ENCODE measurements around the gene KCNMB2. TPM values are rescaled to one million over a fixed set of nuclear protein-coding genes. Genes with fewer than 3 reads are reported as not detected.

KCNMB2 gene
- total and polyA plus RNA-seq, 2 experiments from 2014 or later, result not detected

DNA sequence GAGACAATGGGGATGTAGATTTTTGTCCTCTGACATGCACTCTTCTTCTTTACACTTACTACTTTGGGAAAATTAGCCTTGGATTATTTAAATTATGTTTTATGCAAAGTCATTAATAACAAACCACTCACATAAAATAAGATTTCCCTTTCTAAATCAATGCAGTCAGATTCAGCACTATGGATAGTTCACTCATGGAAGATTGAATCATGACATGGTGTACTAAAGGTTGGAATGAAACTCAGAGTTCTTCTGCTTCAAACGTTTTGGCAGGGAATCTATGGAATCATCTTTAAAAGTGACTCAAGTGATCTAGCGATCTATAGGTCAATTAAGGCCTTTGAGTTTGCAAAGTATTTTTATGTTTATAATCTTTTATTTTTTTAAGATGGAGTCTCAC lies 154.3 kb downstream of the KCNMB2 start:
- TF ChIP-seq EZH2 (IDR thresholded peaks at IDR 0.05; ENCODE audit: insufficient read depth, poor library complexity, severe bottlenecking) (no peak), EZH2phosphoT487 (IDR thresholded peaks at IDR 0.05; ENCODE audit: insufficient read depth, low read depth) (no peak)
- no peak overlapping the region for H3K4me2 ChIP-seq (ENCODE audit: unreplicated experiment)
- no peak overlapping the region for H3K27ac ChIP-seq
- H2AFZ ChIP-seq, result no peak overlapping the region
- H3K79me2 ChIP-seq (ENCODE audit: insufficient read depth), result no peaks in the 10 kb centered on the region
- H3K27me3 ChIP-seq (replicated peaks; ENCODE audit: insufficient read depth), result no peaks in the 10 kb centered on the region
- H3K9me3 ChIP-seq (ENCODE audit: low read depth), result no peaks in the 10 kb centered on the region
- no peaks in the 10 kb centered on the region for H3K9me2 ChIP-seq (ENCODE audit: insufficient read depth)
- no peaks in the 10 kb centered on the region for H3K36me3 ChIP-seq (ENCODE audit: low read depth)
- peak; percentile 8 for DNase-seq
- in situ Hi-C loops (cut with MboI), result no loop called here
- H4K20me1 ChIP-seq (ENCODE audit: insufficient read depth), result no peaks in the 10 kb centered on the region
- WGBS, 2 experiments (ENCODE audit: low coverage in 1 of 2, low lambda C conversion rate in 2 of 2, missing lambda C conversion rate in 2 of 2), result 14 to 26% methylated on average over 2 of the region's 2 CpGs
- no peak overlapping the region for H3K4me3 ChIP-seq
- H3K9ac ChIP-seq, result no peak overlapping the region
- H3K4me1 ChIP-seq (ENCODE audit: insufficient read depth), result no peaks in the 10 kb centered on the region
- H3F3A ChIP-seq (ENCODE audit: insufficient read depth), result no peaks in the 10 kb centered on the region

GRCh38 chr3:178699364-178699763 lies 163.1 kb downstream of the KCNMB2 start:
- in situ Hi-C loops (cut with MboI), result no loop called here
- WGBS, 2 experiments (ENCODE audit: low coverage in 1 of 2, low lambda C conversion rate in 2 of 2, missing lambda C conversion rate in 2 of 2), result 33 to 36% methylated on average over 4 of the region's 4 CpGs

DNA sequence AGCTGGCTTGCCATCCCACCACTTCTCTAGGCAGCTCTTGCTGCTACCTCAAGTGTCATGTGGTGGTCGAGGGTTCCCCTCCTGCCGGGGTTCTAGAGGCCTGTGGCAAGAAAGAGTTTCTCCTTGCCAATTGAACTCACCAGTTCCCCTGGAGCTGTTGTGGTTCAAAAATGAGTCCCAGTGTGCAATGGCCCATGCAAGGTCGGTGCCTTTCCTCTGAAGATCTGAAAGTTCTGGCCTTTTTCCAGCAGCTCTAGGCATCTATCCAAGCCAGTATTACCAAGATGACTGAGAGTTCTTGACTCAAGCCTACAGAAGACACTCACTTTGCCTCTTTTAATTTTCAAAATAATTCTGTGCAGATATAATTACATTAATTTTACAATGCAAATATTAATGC lies 163.6 kb downstream of the KCNMB2 start:
- Histone ChIP-seq H4K20me1 (ENCODE audit: insufficient read depth) (no peaks in the 10 kb centered on the region), H3F3A (ENCODE audit: insufficient read depth) (no peaks in the 10 kb centered on the region), H3K4me3 (no peak overlapping the region), H3K4me2 (ENCODE audit: unreplicated experiment) (no peak overlapping the region), H2AFZ (no peak overlapping the region), H3K9me2 (ENCODE audit: insufficient read depth) (no peaks in the 10 kb centered on the region), H3K36me3 (ENCODE audit: low read depth) (no peaks in the 10 kb centered on the region), H3K27me3 (replicated peaks; ENCODE audit: insufficient read depth) (no peaks in the 10 kb centered on the region), H3K27ac (no peak overlapping the region), H3K79me2 (ENCODE audit: insufficient read depth) (no peaks in the 10 kb centered on the region), H3K9me3 (ENCODE audit: low read depth) (no peaks in the 10 kb centered on the region), H3K4me1 (ENCODE audit: insufficient read depth) (no peaks in the 10 kb centered on the region), H3K9ac (no peak overlapping the region)
- no peak for DNase-seq
- in situ Hi-C loops (cut with MboI), result no loop called here
- WGBS, 2 experiments (ENCODE audit: low coverage in 1 of 2, low lambda C conversion rate in 2 of 2, missing lambda C conversion rate in 2 of 2), result 15 to 17% methylated on average over 3 of the region's 3 CpGs
- no peak for TF ChIP-seq EZH2 (IDR thresholded peaks at IDR 0.05; ENCODE audit: insufficient read depth, poor library complexity, severe bottlenecking)
- TF ChIP-seq EZH2phosphoT487 (IDR thresholded peaks at IDR 0.05; ENCODE audit: insufficient read depth, low read depth), result no peak

More at GRCh38 chr3:178699364-178699763, 163.1 kb downstream of the KCNMB2 start:
- H2AFZ ChIP-seq, result no peak overlapping the region
- H3K27ac ChIP-seq, result no peak overlapping the region
- H3K4me2 ChIP-seq (ENCODE audit: unreplicated experiment), result no peak overlapping the region
- H3K9me3 ChIP-seq (ENCODE audit: low read depth), result no peaks in the 10 kb centered on the region
- no peaks in the 10 kb centered on the region for H3K36me3 ChIP-seq (ENCODE audit: low read depth)
- H3K9me2 ChIP-seq (ENCODE audit: insufficient read depth), result no peaks in the 10 kb centered on the region
- H4K20me1 ChIP-seq (ENCODE audit: insufficient read depth), result no peaks in the 10 kb centered on the region
- DNase-seq, result no peak
- H3F3A ChIP-seq (ENCODE audit: insufficient read depth), result no peaks in the 10 kb centered on the region
- no peaks in the 10 kb centered on the region for H3K4me1 ChIP-seq (ENCODE audit: insufficient read depth)
- H3K4me3 ChIP-seq, result no peak overlapping the region
- H3K9ac ChIP-seq, result no peak overlapping the region
- TF ChIP-seq EZH2phosphoT487 (IDR thresholded peaks at IDR 0.05; ENCODE audit: insufficient read depth, low read depth) (no peak), EZH2 (IDR thresholded peaks at IDR 0.05; ENCODE audit: insufficient read depth, poor library complexity, severe bottlenecking) (no peak)
- no peaks in the 10 kb centered on the region for H3K27me3 ChIP-seq (replicated peaks; ENCODE audit: insufficient read depth)
- H3K79me2 ChIP-seq (ENCODE audit: insufficient read depth), result no peaks in the 10 kb centered on the region

DNA sequence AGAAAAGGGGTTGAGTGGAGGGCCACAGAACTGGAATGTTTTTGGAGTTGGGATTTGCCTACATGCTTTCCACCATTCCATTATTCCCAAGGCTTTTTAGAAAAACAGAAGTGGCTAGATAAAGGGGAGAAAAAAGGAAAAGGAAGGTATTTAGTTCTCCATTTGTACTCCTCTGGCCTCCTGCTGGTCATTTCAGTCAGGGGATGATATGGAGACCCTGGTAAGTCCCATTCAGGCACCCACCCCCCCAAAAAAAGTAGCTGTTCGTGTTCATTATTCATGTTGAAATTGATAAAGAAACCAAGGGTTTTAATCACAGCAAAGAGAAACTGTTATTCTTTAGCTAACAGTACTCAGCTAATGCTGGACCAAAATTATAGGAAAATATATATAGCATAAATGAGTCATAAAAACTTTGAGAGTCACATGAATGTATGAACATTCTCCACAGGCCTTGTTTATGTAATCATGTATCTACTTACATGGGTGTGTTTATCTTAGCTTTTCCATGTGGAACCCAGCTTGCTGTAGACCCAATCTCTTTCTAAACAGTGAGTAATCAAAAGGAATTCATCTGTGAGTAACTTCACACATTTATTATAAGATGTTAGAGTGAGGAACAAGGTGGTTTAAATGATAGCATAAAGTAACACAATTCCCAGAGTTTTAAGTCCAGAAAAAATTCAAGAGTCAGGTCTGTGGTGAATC lies 167.2 kb downstream of the KCNMB2 start:
- H3F3A ChIP-seq (ENCODE audit: insufficient read depth), result no peaks in the 10 kb centered on the region
- no peak for TF ChIP-seq EZH2phosphoT487 (IDR thresholded peaks at IDR 0.05; ENCODE audit: insufficient read depth, low read depth)
- no peak for TF ChIP-seq EZH2 (IDR thresholded peaks at IDR 0.05; ENCODE audit: insufficient read depth, poor library complexity, severe bottlenecking)
- peak; percentile 8 for DNase-seq
- H3K27ac ChIP-seq, result no peak overlapping the region
- no peaks in the 10 kb centered on the region for H3K9me2 ChIP-seq (ENCODE audit: insufficient read depth)
- no peaks in the 10 kb centered on the region for H3K9me3 ChIP-seq (ENCODE audit: low read depth)
- H3K27me3 ChIP-seq (replicated peaks; ENCODE audit: insufficient read depth), result no peaks in the 10 kb centered on the region
- H3K4me1 ChIP-seq (ENCODE audit: insufficient read depth), result no peaks in the 10 kb centered on the region
- no peaks in the 10 kb centered on the region for H3K79me2 ChIP-seq (ENCODE audit: insufficient read depth)
- no peaks in the 10 kb centered on the region for H3K36me3 ChIP-seq (ENCODE audit: low read depth)
- no peak overlapping the region for H2AFZ ChIP-seq
- H4K20me1 ChIP-seq (ENCODE audit: insufficient read depth), result no peaks in the 10 kb centered on the region
- H3K4me2 ChIP-seq (ENCODE audit: unreplicated experiment), result no peak overlapping the region
- in situ Hi-C loops (cut with MboI), result no loop called here
- no peak overlapping the region for H3K4me3 ChIP-seq
- no peak overlapping the region for H3K9ac ChIP-seq
- 0 to 6% methylated on average over 1 of the region's 1 CpG for WGBS, 2 experiments (ENCODE audit: low coverage in 1 of 2, low lambda C conversion rate in 2 of 2, missing lambda C conversion rate in 2 of 2)

Data from GM23248 (cell line).